HCT116 (cell line): Measurements from ENCODE around the gene YIF1B. TPM values are rescaled to one million over a fixed set of nuclear protein-coding genes. Genes with fewer than 3 reads are reported as not detected.

ENCODE experiments used
- ATAC-seq: fragments of 200-7000 bp; cut with Tn5 transposase; 2 replicates; pipeline ENCODE4 v1.9.1; 2020; ENCODE audit warnings: mild to moderate bottlenecking, moderate library complexity
- BruUV-seq: library from RNA; stranded (reverse); fragments of 400-500 nt; replicated peaks from 2 replicates; lab custom pipeline; 2021; lab: Mats Ljungman, UMichigan
- CTCF ChIA-PET: fragments of 300-600 bp; sonication (Branson Sonifier 250); formaldehyde crosslinking; loops from one replicate; lab custom pipeline; 2021; ENCODE audit warnings: antibody characterized with exemption; lab: Charles Lee
- POLR2A ChIA-PET: fragments of 300-600, 350-600 bp; sonication (Branson Sonifier 250); formaldehyde crosslinking; loops from one replicate; lab custom pipeline; 2021; ENCODE audit warnings: antibody characterized with exemption; lab: Charles Lee
- RAD21 ChIA-PET, 2 experiments: fragments of 300-600 bp; sonication (Branson Sonifier 250); formaldehyde crosslinking; loops; one replicate each; lab custom pipeline; 2023; ENCODE audit warnings: low total read pairs in 2 of 2; ENCODE audit not compliant: uncharacterized antibody in 2 of 2, unreplicated experiment in 2 of 2, low non-redundant PET in 1 of 2; lab: Charles Lee
- DNase-seq: peaks from one replicate; pipeline ENCODE4 v3.0.0-alpha.2; 2010; ENCODE audit warnings: low read depth, low spot score
- H2AFZ ChIP-seq: fragments of 200-600 bp; shearing (Covaris generic), sonication (generic); 2 replicates; pipeline ENCODE4 v1.6.1; 2017; ENCODE audit warnings: low read depth, mixed run types, mixed read lengths, antibody characterized with exemption, low read length; ENCODE audit not compliant: poor library complexity, severe bottlenecking
- H3K27ac ChIP-seq: 2 replicates; pipeline ENCODE4 v1.5.1; 2012; ENCODE audit warnings: low read depth, low read length
- H3K27me3 ChIP-seq: fragments of 200-600 bp; sonication (generic); 2 replicates; pipeline ENCODE4 v1.6.1; 2016; ENCODE audit warnings: mixed run types, low read length, mixed read lengths; ENCODE audit not compliant: insufficient read depth
- H3K36me3 ChIP-seq, 2 experiments: fragments of 200-500 bp in 1 of 2; fragments of 200-600 bp in 1 of 2; sonication (Bioruptor generic) in 1 of 2; sonication (generic) in 1 of 2; 2 replicates each; pipeline versions ENCODE4 v1.5.1 to v1.6.1; 2014 to 2016; ENCODE audit warnings: low read length in 2 of 2, inconsistent platforms in 1 of 2, mixed read lengths in 1 of 2, mixed run types in 1 of 2; ENCODE audit not compliant: insufficient read depth in 2 of 2, control insufficient read depth in 1 of 2
- H3K4me1 ChIP-seq, 2 experiments: fragments of 200-600 bp in 1 of 2; sonication (generic) in 1 of 2; 2 replicates each; pipeline versions ENCODE4 v1.5.1 to v1.6.1; 2012 to 2017; ENCODE audit warnings: low read length in 2 of 2, inconsistent platforms in 1 of 2, mild to moderate bottlenecking in 1 of 2, mixed read lengths in 1 of 2, mixed run types in 1 of 2, moderate library complexity in 1 of 2; ENCODE audit not compliant: insufficient read depth in 2 of 2, control insufficient read depth in 1 of 2
- H3K4me2 ChIP-seq: fragments of 200-600 bp; sonication (generic); 2 replicates; pipeline ENCODE4 v1.6.1; 2017; ENCODE audit warnings: mixed run types, low read length, mixed read lengths
- H3K4me3 ChIP-seq, 2 experiments: fragments of 200-600 bp in 1 of 2; sonication (generic) in 1 of 2; replicated peaks in 1 of 2; 2 replicates each; pipeline ENCODE4 v1.5.1; 2011 to 2016; ENCODE audit warnings: low read length in 2 of 2, control low read depth in 1 of 2, low read depth in 1 of 2, mild to moderate bottlenecking in 1 of 2, mixed read lengths in 1 of 2, mixed run types in 1 of 2
- H3K79me2 ChIP-seq: fragments of 200-600 bp; sonication (generic); 2 replicates; pipeline ENCODE4 v1.6.1; 2017; ENCODE audit warnings: mild to moderate bottlenecking, mixed run types, low read length, moderate library complexity, mixed read lengths; ENCODE audit not compliant: insufficient read depth
- H3K9ac ChIP-seq: fragments of 200-600 bp; sonication (generic); 2 replicates; pipeline ENCODE4 v1.6.1; 2016; ENCODE audit warnings: low read length, mixed read lengths
- H3K9me2 ChIP-seq: fragments of 200-600 bp; sonication (generic), shearing (Covaris generic); 2 replicates; pipeline ENCODE4 v1.6.1; 2017; ENCODE audit warnings: mixed run types, mild to moderate bottlenecking, moderate library complexity; ENCODE audit not compliant: insufficient read depth
- H3K9me3 ChIP-seq, 2 experiments: fragments of 200-500 bp in 1 of 2; fragments of 200-600 bp in 1 of 2; sonication (Bioruptor generic) in 1 of 2; sonication (generic) in 1 of 2; 2 replicates each; pipeline ENCODE4 v1.6.1; 2014 to 2017; ENCODE audit warnings: low read length in 2 of 2, mixed read lengths in 2 of 2, inconsistent platforms in 1 of 2, low read depth in 1 of 2, mild to moderate bottlenecking in 1 of 2, mixed run types in 1 of 2, moderate library complexity in 1 of 2; ENCODE audit not compliant: control insufficient read depth in 1 of 2, insufficient read depth in 1 of 2
- H4K20me1 ChIP-seq: fragments of 200-600 bp; sonication (generic), shearing (Covaris generic); 2 replicates; pipeline ENCODE4 v1.6.1; 2017; ENCODE audit warnings: mixed run types, mild to moderate bottlenecking, moderate library complexity; ENCODE audit not compliant: insufficient read depth
- CBX3 ChIP-seq: IDR thresholded peaks from 2 replicates; pipeline ENCODE4 v1.6.1; 2012; ENCODE audit warnings: low read depth
- CTCF ChIP-seq, 3 experiments: fragments of 200-600 bp in 1 of 3; sonication (generic) in 1 of 3; IDR thresholded peaks in 2 of 3; conservative IDR thresholded peaks in 1 of 3; 2 replicates each; pipeline ENCODE4 v1.5.1; 2012 to 2017; ENCODE audit warnings: low read depth in 2 of 3, low read length in 2 of 3, antibody characterized with exemption in 1 of 3, borderline replicate concordance in 1 of 3, control low read depth in 1 of 3, mild to moderate bottlenecking in 1 of 3, mixed read lengths in 1 of 3, mixed run types in 1 of 3, moderate library complexity in 1 of 3; ENCODE audit not compliant: insufficient read depth in 1 of 3
- EGR1 ChIP-seq: IDR thresholded peaks from 2 replicates; pipeline ENCODE4 v1.6.1; 2012; ENCODE audit warnings: low read depth
- EZH2phosphoT487 ChIP-seq: fragments of 200-600 bp; IDR thresholded peaks from 2 replicates; pipeline ENCODE4 v1.6.1; 2018; ENCODE audit warnings: antibody characterized with exemption, borderline replicate concordance
- FOSL1 ChIP-seq: IDR thresholded peaks from 2 replicates; pipeline ENCODE4 v1.6.1; 2012; ENCODE audit warnings: low read depth
- JUND ChIP-seq: IDR thresholded peaks from 2 replicates; pipeline ENCODE4 v1.6.1; 2012
- POLR2A ChIP-seq: IDR thresholded peaks from 2 replicates; pipeline ENCODE4 v1.7.0; 2011; ENCODE audit warnings: borderline replicate concordance; ENCODE audit not compliant: insufficient read depth, insufficient read length; ENCODE audit errors: extremely low read depth
- RAD21 ChIP-seq: IDR thresholded peaks from 2 replicates; pipeline ENCODE4 v1.6.1; 2012; ENCODE audit warnings: low read depth, mild to moderate bottlenecking
- SP1 ChIP-seq: IDR thresholded peaks from 2 replicates; pipeline ENCODE4 v1.6.1; 2012; ENCODE audit warnings: low read depth
- YY1 ChIP-seq: IDR thresholded peaks from 2 replicates; pipeline ENCODE4 v1.6.1; 2011; ENCODE audit warnings: low read length, low read depth, moderate library complexity, mild to moderate bottlenecking; ENCODE audit not compliant: insufficient replicate concordance; ENCODE audit errors: extremely low read depth
- ZNF274 ChIP-seq: fragments of 200-500 bp; sonication (Bioruptor generic); IDR thresholded peaks from 2 replicates; pipeline ENCODE4 v1.6.1; 2014; ENCODE audit warnings: mild to moderate bottlenecking, low read depth, low read length, inconsistent platforms
- intact Hi-C: fragments of 100-400 bp; cut with micrococcal nuclease; formaldehyde crosslinking; loops from 2 replicates; pipeline ENCODE4 v1.10.0; 2022
- total RNA-seq: library from RNA; stranded (reverse); gene quantifications from one replicate; pipeline ENCODE4 v1.2.1, GENCODE V29; 2021; ENCODE audit not compliant: unreplicated experiment

The YIF1B gene
- total RNA-seq, 1 experiment from 2014 or later: 67.5 TPM

- no peaks in the 10 kb centered on the region for H3K9me3 ChIP-seq
- H3K36me3 ChIP-seq: peaks cover 10 to 34% of the 10 kb centered on the region in 2 experiments
- POLR2A ChIA-PET: no interaction called here
- CTCF ChIA-PET: no interaction called here
- H3K4me2 ChIP-seq: no peak overlapping the region
- H3K4me1 ChIP-seq: peaks cover 4 to 24% of the 10 kb centered on the region in 2 experiments; a peak in 3 of 4 replicates
- RAD21 ChIA-PET: no interaction called here
- TF ChIP-seq FOSL1: no peak
- TF ChIP-seq RAD21: no peak
- TF ChIP-seq POLR2A: no peak
- TF ChIP-seq CTCF (IDR thresholded peaks at IDR 0.05 in 2 of 3, conservative IDR thresholded peaks at IDR 0.05 in 1 of 3; ENCODE audit: borderline replicate concordance in 1 of 3, insufficient read depth in 1 of 3, low read depth in 2 of 3, low read length in 2 of 3): no peak
- no peak for TF ChIP-seq YY1
- TF ChIP-seq EZH2phosphoT487: no peak
- no peak for TF ChIP-seq ZNF274
- no peak for TF ChIP-seq SP1
- no peak for TF ChIP-seq EGR1
- TF ChIP-seq CBX3: no peak
- no peak for TF ChIP-seq JUND
- no peaks in the 10 kb centered on the region for H3K27me3 ChIP-seq
- H3K9me2 ChIP-seq: no peaks in the 10 kb centered on the region
- BruUV-seq: no TSS peak
- H4K20me1 ChIP-seq: peaks cover 15% of the 10 kb centered on the region; the same call in 1 of the 2 replicates
- H3K27ac ChIP-seq: no peak overlapping the region
- no peak overlapping the region for H2AFZ ChIP-seq
- no peak overlapping the region for H3K9ac ChIP-seq
- DNase-seq (no peak), ATAC-seq (no peak)
- peaks cover 100% of the 10 kb centered on the region for H3K79me2 ChIP-seq
- H3K4me3 ChIP-seq: no peak overlapping the region
- intact Hi-C loops: no loop called here
Observed at GRCh38 chr19:38278751-38279150, 37.0 kb downstream of the YIF1B start.
